HG02759 (cell line): ENCODE measurements around the gene MSMP.

ENCODE experiments used
- ATAC-seq: cut with Tn5 transposase; IDR thresholded peaks from one replicate; pipeline ENCODE4 v1.9.1; 2021; ENCODE audit warnings: mild to moderate bottlenecking, moderate library complexity; ENCODE audit not compliant: unreplicated experiment

Gene MSMP, protein sequence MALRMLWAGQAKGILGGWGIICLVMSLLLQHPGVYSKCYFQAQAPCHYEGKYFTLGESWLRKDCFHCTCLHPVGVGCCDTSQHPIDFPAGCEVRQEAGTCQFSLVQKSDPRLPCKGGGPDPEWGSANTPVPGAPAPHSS

DNA sequence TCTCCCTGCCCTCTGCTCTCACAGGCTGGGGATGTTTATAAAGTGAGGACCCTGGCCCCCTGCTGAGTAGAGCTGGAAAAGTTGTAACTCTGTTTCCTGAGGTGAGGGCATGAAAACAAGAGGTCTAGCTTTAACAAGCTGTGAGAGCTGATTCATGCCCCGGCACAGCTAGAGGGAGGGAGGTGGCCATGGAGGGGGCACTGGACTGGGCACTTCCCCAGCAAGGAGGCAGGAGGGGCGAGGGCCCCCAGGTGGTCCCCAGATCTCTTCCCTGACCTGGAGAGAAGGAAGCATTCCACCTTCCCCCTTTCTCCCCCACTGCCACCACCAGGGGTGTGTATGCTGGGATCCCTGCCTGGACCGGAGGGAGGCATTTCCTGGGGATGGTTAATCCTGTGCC is at the start of gene MSMP:
MSMP (minus strand) TSS at position 13 of the 400 bp plus-strand sequence. CDS start 147 bp downstream, outside the sequence.
- no peak for ATAC-seq

DNA sequence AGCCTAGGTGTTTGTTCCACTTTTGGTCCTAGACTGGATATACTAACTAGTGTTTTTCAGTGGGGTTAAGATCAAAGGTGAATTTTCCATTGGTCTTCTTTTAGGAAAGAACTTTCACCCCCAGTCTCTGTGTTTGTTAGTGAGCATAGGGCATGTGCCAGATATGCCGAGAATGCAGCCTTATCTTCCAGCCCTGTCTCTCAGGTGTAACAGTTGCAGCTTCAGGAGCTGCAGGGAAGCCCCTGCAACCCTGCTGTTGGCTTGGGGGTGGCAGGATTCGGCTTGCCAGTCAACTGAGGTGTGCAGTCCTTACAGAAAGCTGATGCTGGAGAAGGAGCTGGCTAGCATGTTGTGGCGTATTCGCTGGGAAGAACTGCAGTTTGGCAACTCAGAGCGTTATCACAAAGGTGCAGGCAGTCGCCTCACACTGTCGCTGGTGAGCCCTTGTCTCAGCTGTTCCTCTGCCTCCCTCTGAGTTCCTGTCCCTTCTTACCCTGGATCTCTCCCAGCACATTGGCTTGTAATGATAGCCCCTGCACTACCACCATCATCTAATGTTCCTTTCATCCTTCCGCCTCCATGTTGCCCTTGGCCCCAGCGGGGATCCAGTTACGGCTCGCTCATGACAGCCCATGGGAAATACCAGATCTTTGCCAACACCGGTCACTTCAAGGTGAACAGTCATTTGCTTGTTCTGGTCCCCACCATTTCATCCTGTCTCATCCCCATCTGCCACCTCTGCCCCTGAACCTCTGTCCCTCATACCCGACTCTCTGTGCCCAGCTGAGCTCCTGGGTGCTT is 47.5 kb upstream of the MSMP start:
- no peak for ATAC-seq

DNA sequence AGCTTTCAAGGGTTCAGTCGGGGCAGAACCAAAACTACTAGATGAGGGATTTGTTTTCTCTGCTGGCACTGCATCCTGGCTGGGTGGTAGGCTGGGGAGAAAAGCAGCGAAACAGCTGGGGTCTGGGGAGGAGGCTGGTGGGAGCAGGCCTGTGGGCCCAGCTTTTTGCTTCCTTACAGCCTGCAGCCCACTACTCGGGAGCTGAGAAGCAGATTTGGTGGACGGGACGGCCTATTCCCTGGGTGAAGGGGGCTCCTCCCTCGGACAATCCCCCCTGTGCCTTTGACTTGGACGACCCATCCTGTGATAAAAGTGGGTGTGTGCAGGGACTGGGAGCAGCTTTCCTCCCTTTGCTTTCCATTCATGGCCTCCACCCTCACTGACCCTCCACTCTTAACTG is 46.5 kb upstream of the MSMP start:
- no peak for ATAC-seq

DNA sequence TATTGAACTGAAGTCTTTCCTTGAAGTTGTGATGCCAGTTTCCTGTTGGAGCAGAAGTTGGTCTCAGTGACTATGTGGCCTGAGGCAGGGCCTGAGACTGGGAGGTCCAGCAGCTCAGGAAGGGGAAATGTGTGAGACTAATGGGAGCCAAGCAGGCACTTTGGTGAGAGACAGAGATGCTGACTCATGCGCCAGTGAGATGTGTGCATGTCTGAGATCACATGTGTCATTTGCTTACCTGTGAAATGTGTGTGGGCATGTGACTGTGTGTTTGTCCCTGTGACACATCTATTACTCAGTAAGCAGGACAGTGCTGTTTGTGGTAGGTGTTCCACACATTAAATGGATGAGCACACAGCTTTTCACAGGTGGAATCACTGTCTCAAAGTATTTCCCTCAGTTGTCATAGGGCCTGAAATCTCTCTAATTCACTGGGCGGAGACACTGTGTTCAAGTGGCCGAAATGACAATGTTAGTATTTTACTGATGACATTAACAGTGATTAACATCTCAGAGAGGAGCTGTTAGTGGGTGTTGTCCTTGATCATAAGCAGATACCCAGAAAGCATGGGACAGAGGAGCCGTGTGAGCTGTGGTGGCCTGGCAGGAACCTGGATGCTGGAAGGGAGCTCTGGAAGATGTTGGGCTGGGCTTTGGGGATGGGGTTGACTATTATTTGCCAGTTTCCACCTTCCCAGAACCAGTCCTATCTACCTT is 44.7 kb upstream of the MSMP start:
- ATAC-seq, result no peak

DNA sequence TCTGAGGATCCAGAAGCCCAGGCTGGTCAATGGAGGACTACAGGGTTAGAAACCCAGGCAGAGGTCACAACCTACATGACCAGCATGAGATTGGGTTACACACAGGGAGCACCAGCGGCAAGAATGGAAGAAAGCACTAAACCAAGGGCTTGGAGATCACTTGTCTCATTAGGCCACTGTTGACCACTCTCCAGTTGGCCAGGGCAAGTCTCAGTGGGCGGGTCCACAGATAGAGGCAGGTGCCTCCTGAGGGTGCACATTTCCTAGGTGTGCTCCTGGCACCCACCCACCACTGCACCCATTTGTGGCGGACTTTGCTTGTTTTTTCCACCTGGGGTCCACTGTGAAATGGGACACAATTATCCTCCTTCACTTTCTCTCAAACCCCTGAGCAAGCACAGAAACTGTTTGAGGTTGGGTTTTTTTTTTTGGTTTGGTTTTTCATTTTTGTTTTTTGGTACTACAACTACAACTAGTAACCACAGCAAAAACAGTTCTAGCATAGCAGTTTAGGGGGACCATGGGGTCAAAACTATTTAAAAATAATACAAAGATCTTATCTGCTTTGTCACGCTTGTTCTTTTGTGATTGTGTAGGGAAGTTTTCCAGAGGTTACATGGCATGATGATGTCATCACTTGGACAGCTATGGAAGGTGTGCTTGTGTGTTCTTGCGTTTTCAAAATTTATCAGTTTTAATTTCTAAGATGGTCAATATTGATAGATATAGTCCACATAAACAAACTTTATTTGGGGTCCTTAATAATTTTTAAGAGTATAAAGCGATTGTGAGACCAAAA is 43.4 kb upstream of the MSMP start:
- ATAC-seq, result no peak

DNA sequence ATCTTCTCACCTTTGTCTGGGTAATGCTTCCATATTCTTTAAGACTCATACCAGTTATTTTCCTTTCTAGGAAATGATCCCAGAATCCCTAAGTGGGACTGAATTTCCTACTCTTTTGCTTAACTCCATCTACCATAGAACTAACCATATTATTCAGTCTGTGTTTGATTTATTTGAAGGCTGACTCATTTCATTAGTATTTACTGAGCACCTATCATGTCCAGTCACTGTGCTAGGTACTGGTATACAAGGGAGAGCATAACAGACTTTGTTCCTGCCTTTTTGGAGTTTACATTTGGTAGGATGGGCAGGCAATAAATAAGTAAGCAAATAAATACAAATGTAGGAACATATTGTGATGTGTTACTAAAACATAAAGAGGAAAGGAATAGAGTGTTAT is 41.6 kb upstream of the MSMP start:
- no peak for ATAC-seq

DNA sequence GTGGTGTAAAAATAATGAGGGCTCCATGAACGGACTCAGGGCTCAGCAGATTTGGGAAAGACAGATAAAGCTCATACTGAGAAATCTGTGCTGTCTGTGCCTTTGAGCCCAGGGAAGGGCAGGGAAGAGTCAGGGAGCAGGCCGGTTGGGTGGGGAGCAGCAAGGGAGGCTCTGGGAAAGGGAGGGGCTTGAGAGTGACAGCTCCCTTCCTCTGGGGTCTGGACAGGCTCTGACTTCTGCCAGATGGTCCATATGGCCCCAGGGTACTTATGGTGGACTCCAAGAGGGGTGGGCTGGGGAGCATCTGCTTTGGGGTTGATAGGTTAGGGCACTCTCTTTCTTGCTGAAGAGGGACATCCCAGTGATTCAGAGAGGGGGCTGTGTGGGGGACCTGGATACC is 39.4 kb upstream of the MSMP start:
- ATAC-seq, result no peak

DNA sequence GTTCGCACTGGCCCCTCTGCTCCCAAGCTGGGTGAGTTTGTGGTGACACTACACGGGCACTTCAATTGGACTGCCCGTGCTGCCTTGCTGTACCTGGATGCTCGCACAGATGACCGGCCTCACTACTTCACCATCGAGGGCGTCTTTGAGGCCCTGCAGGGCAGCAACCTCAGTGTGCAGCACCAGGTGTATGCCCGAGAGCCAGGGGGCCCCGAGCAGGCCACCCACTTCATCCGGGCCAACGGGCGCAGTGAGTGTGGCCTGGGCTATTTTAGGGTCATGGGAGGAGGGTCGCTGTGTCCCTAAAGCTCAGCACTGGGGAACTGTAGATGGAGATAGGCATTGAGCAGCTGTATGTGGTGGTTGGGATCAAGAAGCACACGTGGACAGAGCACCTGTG is 38.8 kb upstream of the MSMP start:
- no peak for ATAC-seq

DNA sequence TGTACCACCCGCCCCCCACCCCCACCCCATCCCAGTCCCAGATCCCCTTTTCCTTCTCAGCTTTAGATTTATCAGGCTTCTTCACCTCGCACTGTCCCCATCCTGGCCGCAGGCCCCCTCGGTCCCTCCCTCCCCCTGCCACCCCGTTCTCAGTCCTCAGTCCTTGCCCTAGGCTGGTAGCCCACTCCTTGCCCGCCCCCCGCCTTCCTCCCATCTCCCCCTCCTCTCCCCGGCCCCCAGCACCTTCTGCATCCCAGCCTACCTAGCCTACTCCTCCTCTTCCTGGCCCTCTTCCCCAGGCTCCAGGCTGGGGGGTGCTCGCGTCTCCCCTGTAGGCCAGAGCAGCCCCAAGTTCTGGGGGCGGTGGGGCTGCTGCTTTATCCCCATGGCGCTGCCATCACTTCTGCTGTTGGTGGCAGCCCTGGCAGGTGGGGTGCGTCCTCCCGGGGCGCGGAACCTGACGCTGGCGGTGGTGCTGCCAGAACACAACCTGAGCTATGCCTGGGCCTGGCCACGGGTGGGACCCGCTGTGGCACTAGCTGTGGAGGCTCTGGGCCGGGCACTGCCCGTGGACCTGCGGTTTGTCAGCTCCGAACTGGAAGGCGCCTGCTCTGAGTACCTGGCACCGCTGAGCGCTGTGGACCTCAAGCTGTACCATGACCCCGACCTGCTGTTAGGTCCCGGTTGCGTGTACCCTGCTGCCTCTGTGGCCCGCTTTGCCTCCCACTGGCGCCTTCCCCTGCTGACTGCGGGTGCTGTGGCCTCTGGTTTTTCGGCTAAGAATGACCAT is 38.1 kb upstream of the MSMP start:
- ATAC-seq, result no peak

DNA sequence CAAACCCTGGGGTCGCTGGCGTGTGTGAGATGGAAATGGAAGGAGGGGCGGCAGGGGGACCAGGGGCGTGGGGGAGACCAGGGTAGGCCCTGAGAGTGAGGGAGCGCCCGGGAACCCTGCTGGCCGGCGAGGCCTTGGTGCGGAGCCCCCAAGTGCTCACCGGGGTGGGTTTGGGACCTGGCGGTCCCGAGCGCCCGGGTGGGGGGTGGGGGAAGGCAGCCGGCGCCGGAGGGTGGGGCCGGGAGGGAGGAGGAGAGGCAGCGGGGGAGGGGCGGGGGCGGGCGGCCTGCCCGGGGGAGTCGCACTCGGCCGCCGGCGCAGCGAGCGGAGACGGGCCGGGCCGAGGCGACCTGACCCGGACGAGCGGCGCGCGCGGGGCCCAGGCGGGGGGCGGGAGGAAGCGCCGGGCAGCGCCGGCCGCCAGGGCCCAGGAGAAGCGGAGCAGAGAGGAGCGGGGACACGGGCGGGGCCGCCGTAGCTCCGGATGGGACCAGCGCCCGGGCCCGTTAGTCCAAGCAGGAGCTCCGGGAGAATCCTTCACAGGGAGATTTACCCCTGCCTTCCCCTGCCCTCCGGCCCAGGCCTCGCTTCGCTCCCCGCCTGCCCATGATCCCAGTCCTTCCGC is 37.3 kb upstream of the MSMP start, which contains the start of gene NPR2:
NPR2 (plus strand) TSS at position 295 of the 625 bp plus-strand sequence. CDS start 818 bp downstream, outside the sequence.
- ATAC-seq, result no peak

DNA sequence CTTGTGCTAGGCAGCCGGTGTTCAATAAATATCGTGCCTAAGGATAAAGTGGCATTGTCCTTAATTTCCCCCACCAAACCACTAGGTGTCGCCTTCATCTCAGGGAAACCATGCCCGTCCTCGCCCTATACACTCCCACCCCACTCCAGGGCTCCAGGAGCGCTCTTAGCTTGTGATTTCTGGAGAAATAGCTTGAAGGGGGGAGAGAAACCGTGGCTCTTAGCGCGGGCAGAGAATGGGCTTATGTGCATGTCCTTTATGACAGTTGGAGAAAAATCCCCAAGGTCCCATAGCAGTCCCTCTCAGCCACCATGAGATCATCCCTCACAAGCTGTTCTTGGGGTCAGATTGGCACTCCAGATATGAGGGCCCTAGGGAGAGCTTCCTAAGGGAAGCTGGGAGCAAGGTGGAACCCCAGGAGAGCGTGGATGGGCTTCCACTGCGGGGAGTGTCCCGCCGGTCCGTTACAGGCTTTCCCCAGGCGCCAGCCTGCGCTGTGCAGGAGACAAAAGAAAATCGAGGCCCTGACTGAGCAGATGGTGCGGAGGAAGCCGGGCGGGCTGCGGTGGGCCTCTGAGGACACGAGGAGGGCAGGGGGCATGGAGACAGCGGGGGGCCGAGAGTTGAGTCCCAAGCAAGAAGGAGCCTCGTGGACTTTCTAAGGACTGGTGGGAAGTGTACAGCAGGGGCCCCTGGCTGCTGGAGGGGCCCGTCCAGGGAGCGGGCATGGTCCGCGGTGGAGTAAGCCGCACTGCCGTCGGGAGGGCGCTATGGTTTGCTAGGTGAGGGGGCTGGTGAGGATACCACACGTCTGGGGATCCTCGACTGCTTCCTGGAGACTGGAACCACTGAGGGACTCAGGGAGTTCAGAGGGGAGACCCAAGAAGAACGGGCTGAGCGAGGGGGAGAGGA is 36.6 kb upstream of the MSMP start:
- ATAC-seq, result peak; percentile 60

DNA sequence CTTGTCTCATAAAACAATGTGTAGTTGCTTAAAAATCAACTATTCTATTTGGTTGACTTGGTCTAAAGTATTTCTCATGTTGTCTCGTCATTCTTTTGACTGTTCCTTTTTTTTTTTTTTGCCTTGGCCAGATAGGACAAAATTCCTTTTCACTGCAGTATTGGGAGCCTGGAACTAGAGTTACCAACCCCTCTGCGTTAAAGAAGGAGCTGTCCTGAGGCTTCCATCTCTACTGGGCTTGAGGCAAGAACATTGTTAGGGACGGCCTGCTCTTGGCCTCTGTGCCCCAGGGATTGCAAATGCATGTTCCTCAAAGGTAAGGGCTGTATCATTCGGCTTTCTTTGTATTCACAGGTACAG is 35.9 kb upstream of the MSMP start:
- no peak for ATAC-seq

DNA sequence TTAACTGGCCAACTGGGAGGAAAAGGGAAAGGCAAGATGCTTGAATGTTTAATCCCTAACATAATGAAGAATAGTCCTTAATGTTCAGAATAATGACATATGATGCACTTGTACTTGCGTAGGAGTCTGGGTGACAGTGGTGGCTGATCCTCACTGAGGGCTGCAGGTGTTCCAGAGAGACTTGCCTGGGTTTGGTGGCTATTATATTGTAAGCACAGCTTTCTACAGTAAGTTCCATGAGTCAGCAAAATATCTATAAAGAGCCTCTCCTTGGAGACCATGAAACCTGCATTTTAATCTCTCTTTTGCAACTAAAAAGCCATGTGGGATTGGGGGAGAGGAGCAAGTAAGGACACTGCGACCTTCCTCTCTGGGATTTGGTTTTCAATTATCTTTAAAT is 35.5 kb upstream of the MSMP start:
- ATAC-seq, result no peak

DNA sequence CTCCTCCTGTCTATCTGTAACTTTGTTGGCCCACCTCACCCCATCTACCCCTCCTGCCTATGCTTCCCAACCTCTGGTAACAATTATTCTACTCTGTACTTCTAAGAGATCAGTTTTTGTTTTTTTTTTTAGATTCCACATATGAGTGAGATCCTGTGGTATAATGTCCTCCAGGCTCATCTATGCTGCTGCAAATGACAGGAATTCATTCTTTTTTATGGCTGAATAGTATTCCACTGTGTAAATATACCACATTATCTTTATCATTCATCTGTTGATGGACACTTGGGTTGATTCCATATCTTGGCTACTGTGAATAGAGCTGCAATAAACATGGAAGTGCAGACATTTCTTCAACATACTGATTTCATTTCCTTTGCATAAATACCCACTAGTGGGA is 29.3 kb upstream of the MSMP start:
- no peak for ATAC-seq

DNA sequence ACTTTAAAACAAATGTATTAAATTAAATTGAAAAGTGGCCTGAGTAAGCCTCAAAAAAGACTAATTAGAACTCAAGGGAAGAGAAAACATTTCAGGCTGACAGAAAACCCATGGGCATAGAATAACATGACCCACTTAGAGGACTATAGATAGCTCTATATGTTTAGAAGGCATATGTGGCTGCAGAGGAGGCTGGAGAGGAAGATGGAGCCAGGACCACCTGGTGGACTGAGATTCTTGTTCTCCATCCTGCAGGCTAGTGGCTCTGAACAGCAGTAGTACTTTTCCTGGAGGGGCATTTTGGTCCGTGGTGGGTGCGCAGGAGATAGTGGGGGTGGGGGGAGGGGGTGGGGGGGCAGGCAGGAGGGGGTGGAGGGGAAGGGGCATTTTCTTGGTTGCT is 27.0 kb upstream of the MSMP start:
- ATAC-seq, result no peak

DNA sequence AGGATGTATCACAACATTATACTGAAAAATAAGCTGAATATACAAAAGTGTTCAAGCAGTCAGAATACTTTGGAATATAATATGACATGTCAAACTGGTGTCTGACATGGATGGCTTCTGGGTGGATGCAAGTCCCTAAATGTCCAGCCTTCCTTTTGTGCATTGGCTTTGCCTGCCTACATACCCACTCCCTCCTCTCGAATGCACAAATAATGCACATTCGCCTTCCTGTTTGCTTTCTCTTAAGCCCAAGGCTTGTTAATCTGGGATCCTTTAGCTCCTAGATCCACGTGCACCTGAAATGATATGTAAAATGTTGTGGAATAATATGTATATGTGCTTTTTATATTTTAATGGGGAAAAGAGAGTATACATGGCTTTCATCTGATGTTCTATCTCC is 24.4 kb upstream of the MSMP start:
- ATAC-seq, result no peak

DNA sequence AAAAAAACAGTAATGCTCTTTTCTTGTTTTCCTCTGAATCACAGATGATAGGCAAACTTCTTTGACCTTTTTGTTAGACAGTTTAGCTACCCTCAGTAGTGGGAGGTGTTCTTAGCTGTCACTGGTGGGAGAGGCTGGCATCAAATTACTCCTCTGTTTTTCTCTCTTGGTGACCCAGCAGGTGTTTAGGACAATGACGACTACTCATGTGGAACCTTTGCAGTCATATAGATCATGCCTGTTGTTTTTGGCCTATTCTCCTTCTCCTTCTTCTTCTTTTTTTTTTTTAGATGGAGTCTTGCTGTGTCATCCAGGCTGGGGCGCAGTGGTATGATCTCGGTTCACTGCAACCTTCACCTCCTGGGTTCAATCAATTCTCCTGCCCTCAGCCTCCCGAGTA is 21.9 kb upstream of the MSMP start:
- peak; percentile 53 for ATAC-seq

DNA sequence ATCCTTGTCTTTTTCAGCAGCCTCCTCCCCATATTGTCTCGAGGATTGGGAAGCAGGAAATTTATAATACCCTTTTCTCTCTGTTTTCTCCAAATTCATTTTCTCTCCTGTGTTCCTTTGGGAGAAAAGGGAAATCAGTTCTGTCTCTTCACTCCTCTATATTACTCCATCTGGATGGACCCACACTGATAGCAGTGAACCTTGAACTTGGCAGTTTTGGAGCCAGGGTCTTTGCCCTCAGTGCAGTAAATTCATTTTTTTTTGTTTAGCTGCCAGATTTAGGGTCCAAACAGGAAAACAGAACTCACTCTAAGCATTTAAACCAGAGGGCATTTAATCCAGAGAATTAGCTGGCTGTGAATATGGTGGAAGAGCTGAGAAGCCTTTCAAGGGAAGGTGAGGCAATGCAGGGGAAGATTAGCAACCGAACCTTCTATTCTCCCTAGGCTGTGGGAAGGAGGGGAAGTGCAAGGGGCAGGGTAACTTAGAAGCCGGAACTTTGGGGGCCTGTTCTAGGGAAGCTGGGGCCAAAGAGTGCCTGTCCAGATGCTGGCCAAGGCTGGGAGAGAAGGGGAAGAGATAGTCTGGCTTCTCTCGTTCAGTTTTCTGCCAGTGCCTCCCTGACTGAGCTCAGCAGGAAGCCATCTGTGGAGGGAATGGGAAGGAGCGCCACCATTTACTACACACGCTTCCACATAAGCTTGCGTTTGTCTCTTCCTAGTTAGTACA is 21.0 kb upstream of the MSMP start:
- ATAC-seq, result no peak
